HG03175 (cell line): ENCODE measurements around the gene CPSF4L.
A peak's percentile ranks its signal among the peaks of the same experiment; 100 is the strongest.

Source experiments
- ATAC-seq: cut with Tn5 transposase; IDR thresholded peaks from one replicate; pipeline ENCODE4 v1.9.1; 2021; ENCODE audit warnings: mild to moderate bottlenecking, moderate library complexity; ENCODE audit not compliant: unreplicated experiment

CPSF4L gene

DNA sequence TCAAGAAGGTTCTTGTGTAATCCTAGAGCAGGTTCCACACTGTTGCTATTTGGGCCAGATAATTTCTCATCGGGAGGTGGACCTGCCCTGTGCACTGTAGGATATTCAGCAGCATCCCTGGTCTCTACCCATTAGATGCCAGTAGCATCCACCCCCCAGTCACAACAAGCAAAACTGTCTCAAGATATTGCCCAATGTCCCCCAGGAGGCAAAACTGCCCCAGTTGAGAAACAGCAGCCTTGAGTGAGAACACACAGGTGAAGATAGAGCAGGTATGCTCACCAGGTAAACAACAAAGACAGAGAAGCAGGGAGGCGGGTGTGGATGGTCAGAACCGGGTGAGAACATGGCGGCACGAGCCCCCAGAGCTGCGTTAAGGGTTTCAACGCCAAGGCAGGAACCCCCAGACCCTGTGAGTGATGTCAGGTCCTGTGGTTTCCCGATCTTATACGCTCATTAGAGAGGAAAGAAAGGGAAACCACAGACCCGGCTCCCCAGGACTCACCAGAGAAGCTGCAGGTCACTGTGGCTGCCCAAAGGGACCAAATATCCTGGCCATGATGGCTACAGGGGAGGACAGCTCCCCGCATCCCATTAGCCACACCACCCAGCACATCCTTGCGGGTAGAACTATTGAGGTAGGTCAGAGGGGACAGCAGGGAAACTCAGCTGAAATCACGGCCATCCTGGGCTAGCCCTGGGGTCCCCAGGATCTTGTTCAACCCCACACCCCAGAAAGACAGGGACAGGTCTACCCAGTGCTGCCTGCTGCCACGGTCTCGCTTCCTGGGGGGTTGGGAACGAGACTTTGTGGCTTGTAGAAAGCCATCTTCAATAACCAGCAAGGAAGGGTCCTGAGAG, 28.9 kb upstream of the CPSF4L start:
- ATAC-seq, result peak; percentile 51

DNA sequence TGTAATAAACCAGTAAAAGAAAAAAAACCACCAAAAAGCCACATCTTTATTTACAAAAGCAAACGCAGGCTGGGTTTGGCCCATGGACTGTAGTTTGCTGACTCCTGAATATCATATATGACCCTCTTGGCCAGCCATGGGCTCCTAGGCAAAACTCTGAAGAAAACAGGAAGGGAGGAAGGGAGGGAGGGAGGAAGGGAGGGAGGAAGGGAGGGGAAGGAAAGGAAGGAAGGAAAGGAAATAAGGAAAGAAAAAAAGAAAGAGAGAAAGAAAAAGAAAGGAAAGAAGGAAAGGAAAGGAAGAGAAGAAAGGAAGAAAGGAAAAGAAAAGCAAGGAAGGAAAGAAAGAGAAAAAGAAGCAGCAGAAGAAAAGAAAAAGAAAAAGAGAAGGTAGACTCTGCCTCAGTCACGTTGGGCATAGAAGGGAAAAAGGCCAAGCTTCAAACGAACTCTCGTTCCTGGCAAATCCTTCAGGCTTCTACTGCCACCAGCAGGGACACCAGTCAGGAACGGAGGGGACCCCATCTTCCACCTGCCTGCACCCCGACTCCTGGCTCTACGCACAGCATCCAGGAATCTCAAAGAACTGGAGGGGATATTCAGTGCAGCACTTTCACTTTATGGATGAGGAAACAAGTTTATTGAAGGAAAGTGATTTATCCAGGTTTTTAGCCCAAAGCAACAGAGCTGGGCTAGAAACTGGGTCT, 28.0 kb upstream of the CPSF4L start:
- ATAC-seq, result no peak

DNA sequence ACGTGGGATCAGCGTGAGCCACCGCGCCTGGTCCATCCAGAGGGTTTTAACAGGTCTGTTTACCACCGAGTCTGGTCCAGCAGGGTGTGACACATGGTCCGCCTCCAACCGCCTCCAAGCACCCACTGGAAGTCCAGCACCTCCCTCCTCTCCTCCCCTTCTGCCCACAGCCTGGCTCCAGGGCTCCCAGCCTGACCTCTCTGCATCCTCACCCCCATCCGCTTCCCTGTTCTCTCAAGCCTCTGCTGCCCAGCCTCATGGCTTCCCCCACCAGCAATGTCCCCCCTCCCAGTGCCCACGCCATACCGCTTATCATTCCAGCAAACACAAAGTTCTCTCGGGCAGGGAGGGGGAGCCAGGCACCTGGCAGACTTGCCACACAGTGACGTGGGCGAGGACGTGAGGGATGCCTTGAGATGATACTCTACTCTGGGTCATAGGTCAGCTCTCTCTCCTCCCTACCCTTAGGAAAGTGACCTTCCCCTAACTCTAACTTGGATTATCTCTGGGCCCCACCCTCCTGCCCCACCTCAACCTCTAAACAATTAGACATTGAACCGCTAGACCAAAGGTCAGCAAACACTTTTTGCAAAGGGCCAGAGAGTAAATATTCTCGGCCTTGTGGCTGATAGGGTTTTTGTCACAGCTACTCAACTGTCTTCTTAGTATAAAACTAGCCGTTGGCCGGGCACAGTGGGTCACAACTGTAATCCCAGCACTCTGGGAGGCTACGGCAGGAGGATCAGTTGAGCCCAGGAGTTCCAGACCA, 27.0 kb upstream of the CPSF4L start:
- ATAC-seq, result no peak

DNA sequence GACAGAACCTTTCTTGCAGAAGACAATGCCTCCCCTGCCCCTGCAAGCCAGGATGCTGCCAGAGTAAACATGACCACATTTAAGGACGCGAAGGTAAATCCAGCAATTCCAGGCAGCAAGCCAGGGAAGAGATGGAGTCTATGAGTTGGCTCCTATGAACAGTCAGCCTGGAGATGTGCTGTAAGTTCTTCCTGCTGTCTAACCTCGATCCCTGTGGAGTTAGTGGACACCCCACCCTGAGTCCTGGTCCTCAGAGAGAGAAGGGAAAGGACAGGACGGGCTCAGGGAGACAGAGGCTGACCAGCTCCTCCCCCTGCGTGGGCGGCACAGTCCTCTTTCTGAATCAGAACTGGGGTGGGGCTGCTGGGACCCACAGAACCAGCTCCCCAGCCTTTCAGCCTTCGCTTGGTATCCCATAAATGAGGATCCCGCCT, 25.2 kb upstream of the CPSF4L start:
- ATAC-seq, result no peak

DNA sequence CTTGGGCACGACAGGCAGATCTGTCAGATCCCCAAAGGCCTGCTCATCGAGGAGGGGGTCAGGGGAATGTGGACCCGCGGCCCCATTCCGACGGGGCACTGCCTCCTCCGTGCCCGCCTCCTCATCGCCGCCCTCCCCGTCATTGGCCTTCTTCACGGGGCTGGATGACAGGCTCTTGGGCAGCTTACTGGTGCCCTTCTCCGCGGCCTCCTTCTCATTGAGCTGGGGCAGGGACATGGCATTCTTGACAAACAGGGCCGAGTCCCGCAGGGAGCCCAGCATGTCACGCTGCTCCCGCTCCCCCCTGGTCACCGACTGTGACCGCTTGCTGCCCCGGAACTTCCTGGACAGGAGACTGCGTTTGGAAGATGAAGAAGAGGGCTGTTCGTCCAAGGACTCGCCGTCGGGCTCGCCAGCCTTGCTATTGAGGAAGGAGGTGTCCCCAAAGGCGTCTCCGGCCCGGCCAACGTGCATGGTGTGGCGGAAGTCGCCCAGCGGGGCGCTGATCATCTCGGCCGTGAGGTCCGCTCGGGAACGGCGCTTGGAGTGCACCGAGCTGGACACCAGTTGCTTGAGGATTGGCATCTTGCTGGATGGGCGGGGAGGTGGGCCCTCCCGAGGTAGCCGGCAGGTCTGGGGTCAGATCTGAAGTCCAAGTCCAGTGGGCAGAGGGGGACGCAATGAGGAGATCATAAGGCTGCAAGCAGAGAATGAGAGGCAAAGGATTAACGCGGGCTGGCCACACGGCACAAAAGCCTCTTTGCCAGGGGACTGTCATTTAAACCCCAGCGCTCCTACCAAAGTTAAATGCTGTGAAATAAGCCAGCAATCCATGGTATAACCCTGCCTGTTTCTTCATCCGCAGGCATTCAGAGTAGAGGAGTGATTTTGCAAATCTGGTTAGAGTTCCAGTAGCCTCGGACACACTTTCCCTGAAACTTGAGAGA, 24.5 kb upstream of the CPSF4L start:
- no peak for ATAC-seq

DNA sequence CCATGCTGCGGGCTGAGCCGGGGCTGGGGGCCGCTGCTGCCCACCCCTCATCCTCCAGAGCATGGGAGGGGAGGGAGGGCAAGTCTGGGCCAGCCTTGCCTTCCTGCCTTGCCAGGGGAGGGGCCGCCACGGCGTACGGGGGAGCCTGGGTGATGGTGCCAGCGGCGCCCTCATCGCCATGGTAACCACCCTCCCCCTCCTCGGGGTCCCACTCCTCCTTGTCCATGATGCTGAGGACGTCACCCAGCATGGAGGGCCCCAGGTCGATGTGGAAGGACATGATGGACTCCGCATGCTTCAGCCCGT, 23.9 kb upstream of the CPSF4L start:
- no peak for ATAC-seq

DNA sequence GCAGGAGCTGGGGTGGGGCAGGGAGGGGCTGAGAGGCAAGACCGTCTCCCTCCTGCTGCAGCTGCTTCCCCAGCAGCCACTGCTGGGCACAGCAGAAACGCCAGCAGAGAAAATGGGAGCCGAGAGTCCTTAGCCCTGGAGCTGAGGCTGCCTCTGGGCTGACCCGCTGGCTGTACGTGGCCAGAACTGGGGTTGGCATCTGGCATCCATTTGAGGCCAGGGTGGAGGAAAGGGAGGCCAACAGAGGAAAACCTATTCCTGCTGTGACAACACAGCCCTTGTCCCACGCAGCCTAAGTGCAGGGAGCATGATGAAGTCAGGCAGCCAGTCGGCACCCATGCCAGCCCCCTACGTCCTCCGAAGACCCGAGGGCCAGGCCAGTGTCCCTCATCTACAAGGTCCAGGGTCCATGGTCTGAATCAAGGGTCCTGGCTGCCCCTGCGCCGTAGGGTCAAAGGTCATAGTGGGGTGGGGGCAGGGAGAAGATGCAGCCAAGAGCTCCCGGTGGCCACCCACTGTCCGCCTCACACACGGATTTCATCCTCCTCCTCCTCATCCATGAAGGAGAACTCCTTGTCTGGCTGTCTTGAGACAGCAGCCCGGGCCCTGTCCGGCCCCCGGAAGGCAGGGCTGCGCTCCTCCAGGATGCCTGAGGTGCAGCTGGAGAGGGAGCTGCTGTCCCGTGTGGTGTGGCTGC, 23.4 kb upstream of the CPSF4L start:
- no peak for ATAC-seq

DNA sequence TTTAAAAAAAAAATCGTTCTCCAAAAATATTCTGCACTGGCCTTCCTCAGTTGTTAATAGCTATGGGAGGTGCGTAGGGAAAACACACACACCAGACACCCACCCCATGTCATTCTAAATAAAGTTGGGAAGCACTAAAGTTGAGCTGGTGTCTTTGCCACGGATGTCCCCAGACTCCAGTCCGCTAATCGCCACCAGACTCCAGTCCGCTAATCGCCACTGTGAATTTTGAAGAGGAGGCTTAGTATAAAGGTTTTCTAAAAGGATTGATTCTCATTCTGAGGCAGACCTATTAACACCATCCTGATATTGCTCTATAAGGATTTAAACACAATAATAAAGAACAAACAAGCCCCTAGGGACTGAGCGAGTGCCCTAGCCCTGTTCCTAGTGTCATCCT, 22.7 kb upstream of the CPSF4L start:
- ATAC-seq, result no peak

DNA sequence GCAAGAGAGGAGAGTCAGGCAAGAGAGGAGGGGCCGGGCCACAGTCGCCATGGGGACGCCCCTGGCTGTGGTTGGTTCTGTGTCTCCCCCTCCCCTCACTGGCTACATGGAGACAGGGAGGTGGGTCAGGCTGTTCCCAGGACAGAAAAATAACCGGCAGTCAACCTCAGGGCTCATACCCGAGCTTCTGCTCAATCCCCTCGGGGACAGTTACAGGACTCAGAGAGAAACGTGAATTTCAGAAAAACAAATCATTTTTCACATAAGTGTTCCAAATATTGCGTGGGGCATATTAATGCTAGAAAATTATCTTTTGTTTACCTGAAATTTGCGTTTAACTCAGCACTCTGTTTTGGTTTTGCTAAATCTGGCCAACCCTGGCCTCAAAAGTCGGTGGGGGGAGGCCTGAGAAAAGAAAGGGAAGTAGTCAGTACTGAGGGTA, 22.2 kb upstream of the CPSF4L start:
- no peak for ATAC-seq

DNA sequence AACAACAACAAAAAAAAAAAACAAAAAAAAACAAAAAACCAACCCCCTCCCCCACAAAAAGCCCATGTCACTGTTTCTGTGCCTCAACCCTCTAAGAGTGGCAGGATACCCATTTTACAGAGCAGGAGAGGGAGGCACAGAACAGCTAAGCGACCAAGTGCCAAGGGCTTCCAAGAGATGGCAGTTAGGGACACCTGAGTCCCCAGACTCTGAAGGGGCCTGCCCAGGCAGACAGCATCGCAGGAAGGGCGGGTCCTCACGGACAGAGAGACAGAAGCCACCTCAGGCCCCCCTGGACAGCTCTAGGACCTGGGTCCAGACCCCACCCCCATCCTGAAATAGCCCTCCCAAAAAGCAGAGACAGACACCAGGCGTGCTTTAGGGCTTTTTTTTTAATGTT, 21.6 kb upstream of the CPSF4L start:
- ATAC-seq, result no peak

DNA sequence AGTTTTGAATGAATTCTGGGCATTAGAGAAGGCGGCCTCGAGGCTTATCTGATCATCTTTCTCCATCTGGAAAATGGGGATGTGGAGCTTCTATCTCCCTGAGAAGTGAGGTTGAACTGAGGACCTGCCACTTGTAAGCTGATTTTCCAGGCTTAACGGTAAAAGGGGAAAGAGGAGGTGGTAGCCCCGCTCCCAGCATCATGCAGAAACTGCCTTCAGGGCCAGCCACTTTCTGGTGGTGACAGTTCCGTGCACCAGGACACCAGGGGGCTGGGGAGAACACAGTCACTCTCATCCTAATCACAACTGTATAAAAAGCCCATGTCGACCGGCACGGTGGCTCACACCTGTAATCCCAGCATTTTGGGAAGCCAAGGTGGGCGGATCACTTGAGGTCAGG, 20.9 kb upstream of the CPSF4L start:
- ATAC-seq, result no peak

DNA sequence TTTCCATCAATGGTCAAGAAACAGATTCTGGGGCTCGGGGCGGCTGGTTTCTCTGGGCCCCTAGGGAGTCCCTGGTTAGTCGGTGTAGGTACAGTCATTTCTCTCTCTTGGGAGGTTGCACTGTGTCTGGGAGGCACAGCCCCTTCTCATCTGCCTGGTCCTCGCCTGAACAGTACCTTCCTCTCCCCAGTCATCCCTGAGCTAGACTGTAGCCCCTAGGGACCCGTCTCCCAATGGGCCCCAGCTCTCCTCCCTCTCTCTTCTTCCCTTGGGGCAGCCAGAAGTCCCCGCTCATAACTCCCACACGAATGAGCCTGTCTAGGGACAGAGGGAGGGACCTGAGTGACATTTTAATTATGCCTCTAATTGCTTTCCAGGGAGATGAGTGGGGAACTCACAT, 20.2 kb upstream of the CPSF4L start:
- ATAC-seq, result peak; percentile 93

DNA sequence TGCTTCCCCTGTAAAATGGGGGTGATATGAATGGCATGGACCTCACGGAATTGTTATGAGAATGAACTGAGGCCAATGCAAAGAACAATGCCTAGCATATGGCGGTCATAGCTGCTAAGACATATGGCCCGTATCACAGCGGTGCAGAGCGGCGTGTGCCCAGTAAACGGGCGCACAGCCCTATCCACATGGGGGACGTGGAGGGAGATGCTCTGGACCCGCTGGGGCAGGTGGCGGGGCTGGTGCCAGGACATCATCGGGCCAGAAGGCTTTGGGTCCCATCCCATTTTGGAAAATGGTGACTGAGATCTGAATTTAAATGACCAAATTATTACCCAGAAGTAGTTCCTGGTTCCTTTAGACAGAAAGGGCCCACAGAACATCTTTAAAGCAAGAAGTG, 18.5 kb upstream of the CPSF4L start:
- no peak for ATAC-seq

DNA sequence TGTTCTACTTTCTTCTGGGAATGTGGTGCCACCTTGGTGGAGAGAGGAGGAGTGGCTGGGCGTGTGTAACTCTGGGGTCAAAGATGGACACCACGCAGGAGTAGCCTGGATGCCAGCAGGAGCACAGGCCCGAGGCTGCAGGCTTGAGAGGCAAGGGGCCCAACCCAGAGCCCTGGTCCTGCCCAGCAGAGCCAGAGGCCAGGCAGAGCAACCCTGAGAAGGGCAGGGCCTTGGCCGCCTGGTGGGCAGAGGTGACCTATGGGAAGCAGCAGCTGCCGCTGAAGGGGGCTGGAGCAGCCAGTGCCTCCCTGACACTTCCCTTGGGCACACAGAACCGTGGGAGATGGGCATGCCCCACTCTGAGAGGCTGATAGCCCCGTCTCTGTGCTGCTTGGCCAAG, 18.0 kb upstream of the CPSF4L start:
- no peak for ATAC-seq

DNA sequence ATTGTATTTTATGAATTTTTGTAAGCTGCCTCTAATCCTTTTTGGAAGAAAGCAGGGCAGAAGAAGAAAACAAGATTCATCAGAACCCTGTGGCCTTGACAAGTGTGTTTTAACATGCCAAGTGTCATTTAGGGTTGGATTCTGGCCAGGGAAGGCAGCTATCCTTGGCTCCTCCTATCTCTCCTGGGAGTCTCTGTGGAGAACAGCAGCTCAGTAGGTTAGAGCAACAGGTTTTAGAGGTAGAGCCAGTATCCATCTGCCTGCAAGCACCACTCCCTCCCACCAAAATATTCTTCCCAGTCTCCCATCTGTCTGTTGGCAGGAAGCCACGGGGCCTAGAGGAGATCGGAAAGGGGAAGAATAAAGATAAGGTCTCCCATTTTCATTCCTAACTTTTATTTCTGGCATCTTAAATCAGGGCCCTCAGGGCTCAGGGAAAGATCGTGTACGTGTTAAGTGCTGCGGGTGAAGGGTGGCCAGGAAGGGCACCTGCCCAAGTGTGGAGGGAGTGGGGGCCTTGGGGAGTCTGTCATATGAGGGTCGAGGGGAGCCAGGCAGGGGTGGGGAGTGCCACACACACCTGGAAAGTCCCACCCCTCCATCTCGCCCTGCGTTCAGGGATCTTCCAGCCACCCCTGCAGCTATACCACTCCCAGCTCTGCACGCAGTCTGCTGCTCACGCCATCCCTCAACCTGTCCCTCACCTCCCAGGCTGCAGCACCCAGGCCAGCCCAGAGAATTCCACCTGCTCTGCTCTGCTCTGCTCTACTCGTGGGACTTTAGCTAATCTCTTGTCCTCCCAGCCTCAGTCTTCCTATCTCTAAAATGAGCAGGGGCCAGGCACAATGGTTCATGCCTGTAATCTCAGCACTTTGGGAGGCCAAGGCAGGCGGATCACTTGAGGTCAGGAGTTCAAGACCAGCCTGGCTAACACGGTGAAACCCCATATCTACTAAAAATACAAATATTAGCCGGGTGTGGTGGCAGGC, 17.1 kb upstream of the CPSF4L start:
- no peak for ATAC-seq

DNA sequence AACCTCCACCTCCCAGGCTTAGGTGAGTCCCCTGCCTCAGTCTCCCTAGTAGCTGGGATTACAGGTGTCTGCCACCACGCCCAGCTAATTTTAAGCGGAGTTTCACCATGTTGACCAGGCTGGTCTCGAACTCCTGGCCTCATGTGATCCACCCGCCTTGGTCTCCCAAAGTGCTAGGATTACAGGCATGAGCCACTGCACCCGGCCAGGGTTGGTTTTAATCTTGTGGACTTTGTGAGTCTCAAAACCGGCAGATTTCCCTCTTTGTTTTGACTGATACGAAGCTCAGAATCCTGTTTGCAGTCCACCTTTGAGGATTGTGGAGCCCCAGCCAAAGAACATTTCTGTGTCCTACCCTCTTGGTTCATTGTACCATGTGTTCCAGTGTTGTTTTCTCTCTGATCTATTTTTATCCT, 16.4 kb upstream of the CPSF4L start:
- ATAC-seq, result no peak

DNA sequence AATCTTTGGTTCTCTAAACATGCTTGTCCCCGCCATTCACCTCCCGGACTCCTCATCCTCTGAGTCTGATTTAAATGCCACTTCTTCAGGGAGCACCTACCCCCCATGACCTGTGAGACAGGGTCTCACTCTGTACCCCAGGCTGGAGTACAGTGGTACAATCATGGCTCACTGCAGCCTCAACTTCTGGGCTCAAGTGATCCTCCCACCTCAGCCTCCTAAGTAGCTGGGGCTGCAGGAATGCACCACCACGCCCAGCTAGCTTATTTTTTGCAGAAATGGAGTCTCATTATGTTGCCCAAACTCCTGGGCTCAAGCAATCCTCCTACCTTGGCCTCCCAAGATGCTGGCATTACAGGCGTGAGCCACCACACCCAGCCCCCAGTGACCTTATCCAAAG, 12.8 kb upstream of the CPSF4L start:
- no peak for ATAC-seq

DNA sequence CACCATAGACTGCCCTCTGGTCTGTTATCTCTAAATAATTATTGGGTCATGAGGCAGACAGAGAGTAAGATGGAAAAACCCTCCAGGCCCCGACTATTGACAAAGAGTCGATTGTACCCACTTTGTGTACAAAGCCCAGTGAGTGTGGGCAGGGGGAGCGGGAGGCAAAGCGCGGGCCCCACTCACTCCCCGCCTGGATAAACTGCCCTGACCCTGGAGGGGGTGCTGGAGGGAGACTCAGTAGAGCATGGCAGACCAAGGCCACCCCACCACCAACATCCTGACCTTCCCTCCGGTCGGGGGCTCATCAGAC, 11.2 kb upstream of the CPSF4L start:
- no peak for ATAC-seq

DNA sequence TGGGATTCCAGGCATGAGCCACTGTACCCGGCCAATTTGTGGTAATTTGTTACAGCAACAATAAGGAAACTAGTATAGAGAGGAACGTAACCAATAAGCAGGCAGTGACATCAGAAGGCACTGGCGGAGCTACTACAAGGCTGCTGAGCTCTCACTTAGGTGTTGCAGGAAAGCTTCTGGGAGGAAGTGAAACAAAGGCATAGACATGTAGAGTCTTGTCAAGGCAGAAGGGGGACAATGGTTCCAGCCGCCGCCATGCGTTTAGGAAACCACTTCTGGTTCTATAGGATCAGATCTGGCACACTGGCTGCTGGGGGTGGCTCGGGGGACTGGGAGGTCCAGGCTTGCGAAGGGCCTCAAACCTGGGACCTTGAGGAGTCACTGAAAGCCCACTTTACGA, 9.4 kb upstream of the CPSF4L start:
- peak; percentile 98 for ATAC-seq
